Tibial nerve (tissue), 4 donors: ENCODE measurements around the gene RNF214. TPM values are rescaled to one million over a fixed set of nuclear protein-coding genes. Genes with fewer than 3 reads are reported as not detected.

Experiments
- DNase-seq, 2 donors: peaks; one replicate each; pipeline ENCODE4 v3.0.0-alpha.2; 2019; ENCODE audit warnings: low spot score in 2 of 2
- H3K27ac ChIP-seq, 4 donors: fragments of 200-600 bp; sonication (generic) in 3 of 4; one replicate each; pipeline ENCODE4 v1.5.1; 2017 to 2019; ENCODE audit warnings: mild to moderate bottlenecking in 1 of 4
- H3K27me3 ChIP-seq, 2 donors: fragments of 200-600 bp; sonication (generic) in 1 of 2; one replicate each; pipeline versions ENCODE4 v1.5.1 to v1.6.0; 2017 to 2019
- H3K36me3 ChIP-seq, 3 donors: fragments of 200-600 bp; sonication (generic); one replicate each; pipeline ENCODE4 v1.5.1; 2018 to 2019
- H3K4me1 ChIP-seq, 4 donors: fragments of 200-600 bp; sonication (generic) in 3 of 4; one replicate each; pipeline ENCODE4 v1.5.1; 2017 to 2019
- H3K4me3 ChIP-seq, 4 donors: fragments of 200-600 bp; sonication (generic) in 3 of 4; one replicate each; pipeline ENCODE4 v1.5.1; 2017 to 2019; ENCODE audit warnings: mild to moderate bottlenecking in 1 of 4, moderate library complexity in 1 of 4
- H3K9me3 ChIP-seq, 4 donors: fragments of 200-600 bp; sonication (generic) in 3 of 4; one replicate each; pipeline ENCODE4 v1.5.1; 2017 to 2019
- EP300 ChIP-seq, 2 donors: sonication (generic); formaldehyde crosslinking; IDR thresholded peaks; one replicate each; pipeline ENCODE4 v1.6.1; 2017; ENCODE audit warnings: antibody characterized with exemption in 2 of 2, mild to moderate bottlenecking in 1 of 2
- POLR2A ChIP-seq, 2 donors: fragments of 450-650 bp; IDR thresholded peaks; one replicate each; pipeline ENCODE4 v1.6.1; 2017; ENCODE audit warnings: antibody characterized with exemption in 2 of 2, mild to moderate bottlenecking in 2 of 2, moderate library complexity in 2 of 2
- WGBS, 2 donors: methylation state at CpG; one replicate each; pipeline ENCODE4 v1.1.5; 2018; 5-methylcytosine and 5-hydroxymethylcytosine counted together
- total RNA-seq, 4 donors: library from RNA; depleted of rRNA; stranded (reverse); fragments of >200 nt; gene quantifications; one replicate each; pipeline ENCODE4 v1.1.0, GENCODE V29; 2016
- TF ChIP-seq, protein P1 (sequence below), 5 experiments: fragments of 200-600 bp in 3 of 5; fragments of 450-650 bp in 2 of 5; sonication (generic) in 3 of 5; IDR thresholded peaks; one replicate each; pipeline ENCODE4 v1.5.1; 2016 to 2019; ENCODE audit warnings: antibody characterized with exemption in 5 of 5, mild to moderate bottlenecking in 3 of 5, moderate library complexity in 2 of 5

The RNF214 gene
- total RNA-seq, 4 donors from 2014 or later: 10.8 to 16.6 (median 12.8) TPM

GRCh38 chr11:117309310-117309709, 76.8 kb downstream of the RNF214 start:
- Histone ChIP-seq H3K36me3 (peaks cover 0 to 32% (median 0%) of the 10 kb centered on the region in 3 donors), H3K4me3 (no peak overlapping the region), H3K27me3 (no peaks in the 10 kb centered on the region), H3K4me1 (peaks cover 0 to 13% (median under 1%) of the 10 kb centered on the region in 4 donors), H3K27ac (no peak overlapping the region), H3K9me3 (no peaks in the 10 kb centered on the region)
- 86 to 92% methylated on average over 7 of the region's 7 CpGs for WGBS, 2 donors
- TF ChIP-seq EP300 (IDR thresholded peaks at IDR 0.05) (no peak), POLR2A (IDR thresholded peaks at IDR 0.05) (no peak)
- TF ChIP-seq, protein P1, sequence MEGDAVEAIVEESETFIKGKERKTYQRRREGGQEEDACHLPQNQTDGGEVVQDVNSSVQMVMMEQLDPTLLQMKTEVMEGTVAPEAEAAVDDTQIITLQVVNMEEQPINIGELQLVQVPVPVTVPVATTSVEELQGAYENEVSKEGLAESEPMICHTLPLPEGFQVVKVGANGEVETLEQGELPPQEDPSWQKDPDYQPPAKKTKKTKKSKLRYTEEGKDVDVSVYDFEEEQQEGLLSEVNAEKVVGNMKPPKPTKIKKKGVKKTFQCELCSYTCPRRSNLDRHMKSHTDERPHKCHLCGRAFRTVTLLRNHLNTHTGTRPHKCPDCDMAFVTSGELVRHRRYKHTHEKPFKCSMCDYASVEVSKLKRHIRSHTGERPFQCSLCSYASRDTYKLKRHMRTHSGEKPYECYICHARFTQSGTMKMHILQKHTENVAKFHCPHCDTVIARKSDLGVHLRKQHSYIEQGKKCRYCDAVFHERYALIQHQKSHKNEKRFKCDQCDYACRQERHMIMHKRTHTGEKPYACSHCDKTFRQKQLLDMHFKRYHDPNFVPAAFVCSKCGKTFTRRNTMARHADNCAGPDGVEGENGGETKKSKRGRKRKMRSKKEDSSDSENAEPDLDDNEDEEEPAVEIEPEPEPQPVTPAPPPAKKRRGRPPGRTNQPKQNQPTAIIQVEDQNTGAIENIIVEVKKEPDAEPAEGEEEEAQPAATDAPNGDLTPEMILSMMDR (IDR thresholded peaks at IDR 0.05): no peak
- DNase-seq: no peak

DNA sequence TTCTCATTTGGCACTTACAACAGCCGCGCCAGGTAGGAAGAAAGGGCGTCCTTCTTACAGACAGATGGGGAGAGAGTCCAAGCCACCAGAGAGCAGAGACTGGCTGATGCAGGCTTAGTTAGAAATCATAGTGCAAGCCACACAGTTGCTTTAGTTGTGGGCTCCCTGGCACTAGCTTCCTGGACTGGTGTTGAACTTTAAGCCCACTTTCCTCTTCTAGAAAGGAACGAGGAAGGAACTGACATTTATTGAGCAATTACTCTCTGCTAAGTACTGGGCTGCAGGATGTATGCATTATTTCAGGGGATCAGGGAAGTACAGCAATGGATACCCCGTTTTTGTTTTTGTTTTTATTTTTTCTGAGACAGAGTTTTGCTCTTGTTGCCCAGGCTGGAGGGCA, 80.6 kb downstream of the RNF214 start:
- H3K9me3 ChIP-seq: no peaks in the 10 kb centered on the region
- no peak for DNase-seq
- WGBS, 2 donors: 75% methylated on average over 5 of the region's 5 CpGs
- no peak overlapping the region for H3K27ac ChIP-seq
- peaks cover 0 to 38% (median 16%) of the 10 kb centered on the region in 4 donors for H3K4me1 ChIP-seq
- H3K27me3 ChIP-seq: no peaks in the 10 kb centered on the region
- peaks cover 0 to 11% (median 0%) of the 10 kb centered on the region in 3 donors for H3K36me3 ChIP-seq
- TF ChIP-seq, protein P1 (IDR thresholded peaks at IDR 0.05): no peak
- TF ChIP-seq EP300 (IDR thresholded peaks at IDR 0.05) (no peak), POLR2A (IDR thresholded peaks at IDR 0.05) (no peak)
- H3K4me3 ChIP-seq: no peak overlapping the region

GRCh38 chr11:117313828-117314768, 81.6 kb downstream of the RNF214 start:
- peak overlapping the region in 1 of 4 donors; percentile 70 for H3K4me3 ChIP-seq
- WGBS, 2 donors: 72 to 73% methylated on average over 13 to 14 of the region's 14 CpGs
- no peak for TF ChIP-seq EP300 (IDR thresholded peaks at IDR 0.05)
- TF ChIP-seq, protein P1 (IDR thresholded peaks at IDR 0.05): no peak
- TF ChIP-seq POLR2A (IDR thresholded peaks at IDR 0.05): no peak
- no peaks in the 10 kb centered on the region for H3K27me3 ChIP-seq
- H3K36me3 ChIP-seq: peaks cover 0 to 11% (median 0%) of the 10 kb centered on the region in 3 donors
- peaks cover 0 to 38% (median 16%) of the 10 kb centered on the region in 4 donors for H3K4me1 ChIP-seq
- DNase-seq: no peak
- no peaks in the 10 kb centered on the region for H3K9me3 ChIP-seq
- H3K27ac ChIP-seq: no peak overlapping the region

DNA sequence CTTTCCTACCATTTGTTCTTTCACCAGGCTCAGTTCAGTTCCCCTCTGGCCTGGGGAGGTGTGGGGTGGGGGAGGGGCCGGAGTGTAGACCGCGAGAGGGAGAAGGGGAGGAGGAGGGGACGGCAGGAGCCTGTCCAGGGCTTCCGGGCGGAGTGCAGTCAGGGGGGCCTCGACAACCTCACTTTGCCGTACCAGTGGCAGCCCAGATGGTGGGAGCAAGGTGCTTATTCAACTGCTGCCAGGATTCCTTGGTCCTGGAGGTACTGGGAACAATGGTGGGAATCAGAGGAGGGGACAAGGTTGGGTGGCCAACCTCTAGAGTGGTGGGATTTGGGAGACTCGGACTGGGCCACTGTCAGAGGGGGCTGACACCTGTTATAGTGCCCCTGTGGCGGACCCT, 82.4 kb downstream of the RNF214 start:
- Histone ChIP-seq H3K36me3 (peaks cover 0 to 11% (median 0%) of the 10 kb centered on the region in 3 donors), H3K4me1 (peaks cover 0 to 45% (median 16%) of the 10 kb centered on the region in 4 donors), H3K27ac (peak overlapping the region in 1 of 4 donors; percentile 73), H3K9me3 (no peaks in the 10 kb centered on the region), H3K27me3 (no peaks in the 10 kb centered on the region), H3K4me3 (peak overlapping the region; percentile 66 to 85 (median 77))
- DNase-seq: no peak
- 12 to 14% methylated on average over 6 to 10 of the region's 10 CpGs for WGBS, 2 donors
- TF ChIP-seq EP300 (IDR thresholded peaks at IDR 0.05) (no peak), POLR2A (IDR thresholded peaks at IDR 0.05) (no peak)
- TF ChIP-seq, protein P1 (IDR thresholded peaks at IDR 0.05): no peak
